Measurements from ENCODE around the gene BAIAP2L2.
A peak's percentile ranks its signal among the peaks of the same experiment; 100 is the strongest.

The BAIAP2L2 gene

DNA sequence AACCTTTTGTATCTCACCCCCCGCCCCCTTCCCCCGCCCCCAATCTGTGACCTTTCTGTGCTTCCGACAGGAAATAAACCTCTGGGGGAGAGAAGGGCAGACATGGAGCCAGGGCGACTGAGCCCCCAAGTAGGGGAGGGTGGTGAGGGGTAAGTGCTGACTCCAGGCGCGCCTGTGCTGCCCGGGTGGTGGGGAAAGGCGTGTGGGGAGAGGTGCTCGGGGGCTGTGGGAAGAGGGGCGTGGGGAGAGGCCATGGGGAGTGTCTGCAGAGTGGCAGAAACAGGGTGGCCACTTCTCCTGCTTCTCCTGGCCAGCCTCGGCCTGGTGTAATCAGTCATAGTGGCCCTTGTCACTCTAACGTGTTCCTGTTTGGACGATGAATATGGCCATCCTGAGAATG lies 34.5 kb downstream of the BAIAP2L2 start:
- Histone ChIP-seq H4K20me1 (no peaks in the 10 kb centered on the region), H3K9ac (no peak overlapping the region), H3K27me3 (peaks cover 18% of the 10 kb centered on the region), H3K4me2 (peak overlapping the region; percentile 40), H3K4me1 (peaks cover 93% of the 10 kb centered on the region), H3K36me3 (0 out of 2 replicates have a peak, but pooled peaks cover 3% of the 10 kb centered on the region), H3K4me3 (no peak overlapping the region), H3K9me3 (no peaks in the 10 kb centered on the region), H3K27ac (no peak overlapping the region; the same call in 1 of the 2 replicates)
- TF ChIP-seq Cebpa-rat (IDR thresholded peaks at IDR 0.05) = no peak

DNA sequence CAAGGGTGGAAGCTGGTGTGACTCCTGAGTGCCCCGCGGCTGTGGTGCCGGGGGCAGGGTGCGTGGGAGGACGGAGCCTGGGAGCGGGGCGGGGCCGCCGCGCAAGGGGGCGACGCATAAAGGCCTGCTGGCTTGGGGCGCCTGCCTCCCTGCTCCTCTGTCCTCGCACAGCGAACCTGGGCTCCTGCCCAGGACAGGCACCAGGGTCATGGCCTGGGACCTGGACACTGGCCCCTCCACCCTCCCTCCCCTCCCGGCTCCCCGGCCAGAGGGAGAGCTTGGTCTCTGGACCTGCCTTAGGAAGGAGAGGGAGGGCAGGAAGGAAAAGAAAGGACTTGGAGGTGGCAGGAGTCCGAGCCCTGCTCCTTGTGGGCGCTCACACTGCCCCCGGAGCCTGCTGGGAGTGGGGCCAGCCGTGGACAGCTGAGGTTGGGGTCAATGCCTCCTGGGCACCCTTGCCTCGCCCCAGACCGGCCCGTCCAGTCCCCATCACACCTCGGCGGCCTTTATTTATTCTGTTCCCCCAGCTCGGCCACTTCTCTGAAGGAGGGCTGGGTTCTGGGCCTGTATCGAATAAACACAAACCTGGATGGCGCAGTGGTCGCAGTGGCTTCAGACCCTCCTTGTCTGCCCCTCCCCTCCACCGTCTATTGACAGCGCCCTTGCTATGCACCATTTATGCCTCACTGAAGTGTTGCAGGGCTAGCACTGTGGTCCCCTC lies 35.2 kb downstream of the BAIAP2L2 start:
- H3K4me3 ChIP-seq = no peak overlapping the region
- H4K20me1 ChIP-seq = no peaks in the 10 kb centered on the region
- H3K27ac ChIP-seq = peak overlapping the region; percentile 60
- H3K4me2 ChIP-seq = peak overlapping the region; percentile 50
- peaks cover 11% of the 10 kb centered on the region for H3K27me3 ChIP-seq
- 0 out of 2 replicates have a peak, but pooled peaks cover 3% of the 10 kb centered on the region for H3K36me3 ChIP-seq
- H3K9me3 ChIP-seq = no peaks in the 10 kb centered on the region
- TF ChIP-seq Cebpa-rat (IDR thresholded peaks at IDR 0.05) = no peak
- H3K9ac ChIP-seq = peak overlapping the region; percentile 50; the same call in 1 of the 2 replicates
- peaks cover 93% of the 10 kb centered on the region for H3K4me1 ChIP-seq

DNA sequence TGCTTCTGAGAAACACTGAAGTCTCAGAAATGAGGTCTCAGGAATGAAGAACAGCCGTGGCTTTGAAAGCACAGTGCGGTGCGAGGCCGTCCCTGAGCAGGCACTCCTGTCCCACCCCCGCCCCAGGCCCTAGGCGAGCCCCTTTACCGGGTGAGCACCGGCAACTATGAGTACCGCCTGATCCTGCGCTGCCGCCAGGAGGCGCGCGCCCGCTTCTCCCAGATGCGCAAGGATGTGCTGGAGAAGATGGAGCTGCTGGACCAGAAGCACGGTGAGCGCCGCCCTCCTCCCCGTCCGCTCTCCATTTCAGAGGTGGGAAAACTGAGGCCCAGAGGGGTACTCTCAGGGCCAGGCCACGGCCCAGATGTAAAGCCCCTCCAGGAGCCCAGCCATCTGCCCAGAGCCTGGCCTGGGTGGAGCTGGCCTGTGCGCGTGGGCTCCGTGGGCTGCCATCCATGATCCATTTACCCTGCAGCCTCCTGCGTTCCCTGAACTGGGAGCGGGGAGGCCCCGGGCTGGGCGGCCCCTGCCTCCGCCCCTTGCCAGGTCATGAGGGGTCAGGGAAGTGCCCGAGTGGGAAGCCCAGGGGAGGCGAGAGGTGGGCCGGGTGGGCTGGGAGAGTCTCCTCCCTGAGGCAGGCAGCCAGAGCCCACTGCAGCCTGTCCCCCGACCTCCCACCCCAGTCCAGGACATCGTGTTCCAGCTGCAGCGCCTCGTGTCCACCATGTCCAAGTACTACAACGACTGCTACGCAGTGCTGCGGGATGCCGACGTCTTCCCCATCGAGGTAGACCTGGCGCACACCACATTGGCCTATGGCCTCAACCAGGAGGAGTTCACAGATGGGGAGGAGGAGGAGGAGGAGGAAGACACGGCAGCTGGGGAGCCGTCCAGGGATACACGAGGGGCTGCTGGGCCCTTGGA lies 36.0 kb downstream of the BAIAP2L2 start:
- H3K4me2 ChIP-seq = peak overlapping the region; percentile 98
- TF ChIP-seq Cebpa-rat (IDR thresholded peaks at IDR 0.05) = no peak

DNA sequence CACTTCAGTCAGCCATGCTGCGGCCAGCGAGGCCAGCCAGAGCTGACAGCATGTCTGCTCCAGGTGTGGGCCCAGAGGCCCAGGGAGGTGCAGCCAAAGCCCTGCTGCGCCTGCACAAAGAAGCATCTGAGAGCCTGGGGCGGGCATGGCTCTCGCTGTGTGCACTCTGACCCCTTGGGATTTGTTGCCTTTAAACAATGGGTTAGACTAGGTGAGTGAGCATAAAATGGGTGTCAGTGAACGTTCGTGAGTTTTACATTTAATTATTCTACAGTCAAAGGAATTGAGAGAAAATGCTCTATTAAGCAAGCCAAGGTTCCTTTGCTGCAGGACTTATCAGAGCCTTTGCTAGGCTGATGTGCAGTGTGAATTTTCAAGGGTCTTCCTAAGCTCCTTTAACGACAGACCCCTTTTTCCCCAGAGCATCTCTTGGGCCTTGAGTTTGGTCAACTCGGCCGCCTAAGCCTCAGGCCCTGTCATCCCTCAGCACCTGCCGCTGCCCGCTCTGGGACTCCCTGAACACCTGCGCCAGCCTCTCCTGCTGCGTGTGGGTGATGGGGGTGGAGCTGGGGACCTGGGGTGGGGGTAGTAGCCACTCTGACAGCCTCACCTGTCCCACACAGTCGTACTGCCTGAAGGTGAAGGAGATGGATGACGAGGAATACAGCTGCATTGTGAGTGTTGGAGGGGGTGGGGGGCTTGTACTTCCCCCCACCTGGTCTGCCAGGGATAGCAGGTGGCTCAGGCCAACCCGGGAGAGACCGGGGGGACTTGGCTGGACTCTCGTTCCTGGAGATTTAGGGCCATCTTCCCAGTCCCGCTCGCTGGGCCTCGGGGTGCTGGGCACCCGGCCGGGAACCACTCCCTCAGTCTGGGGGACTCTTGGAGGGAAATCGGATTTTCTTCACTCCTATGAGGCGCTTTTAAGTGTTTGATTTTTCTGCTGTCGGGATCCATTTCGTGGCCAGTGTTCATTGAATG lies 37.0 kb downstream of the BAIAP2L2 start:
- peaks cover 93% of the 10 kb centered on the region for H3K4me1 ChIP-seq
- H3K4me3 ChIP-seq = no peak overlapping the region
- H3K27ac ChIP-seq = peak overlapping the region; percentile 98; the same call in 1 of the 2 replicates
- H3K9ac ChIP-seq = peak overlapping the region; percentile 28; the same call in 1 of the 2 replicates
- H3K36me3 ChIP-seq = 0 out of 2 replicates have a peak, but pooled peaks cover 3% of the 10 kb centered on the region
- no peaks in the 10 kb centered on the region for H4K20me1 ChIP-seq
- no peaks in the 10 kb centered on the region for H3K27me3 ChIP-seq
- no peaks in the 10 kb centered on the region for H3K9me3 ChIP-seq
- H3K4me2 ChIP-seq = peak overlapping the region; percentile 98
- TF ChIP-seq Cebpa-rat (IDR thresholded peaks at IDR 0.05) = no peak

More for the DNA sequence above, 36.0 kb downstream of the BAIAP2L2 start:
- Histone ChIP-seq H3K27ac (peak overlapping the region; percentile 98), H3K4me3 (no peak overlapping the region), H4K20me1 (no peaks in the 10 kb centered on the region), H3K36me3 (0 out of 2 replicates have a peak, but pooled peaks cover 3% of the 10 kb centered on the region), H3K27me3 (peaks cover 3% of the 10 kb centered on the region), H3K9ac (peak overlapping the region; percentile 50; the same call in 1 of the 2 replicates), H3K4me1 (peaks cover 97% of the 10 kb centered on the region), H3K9me3 (no peaks in the 10 kb centered on the region)

DNA sequence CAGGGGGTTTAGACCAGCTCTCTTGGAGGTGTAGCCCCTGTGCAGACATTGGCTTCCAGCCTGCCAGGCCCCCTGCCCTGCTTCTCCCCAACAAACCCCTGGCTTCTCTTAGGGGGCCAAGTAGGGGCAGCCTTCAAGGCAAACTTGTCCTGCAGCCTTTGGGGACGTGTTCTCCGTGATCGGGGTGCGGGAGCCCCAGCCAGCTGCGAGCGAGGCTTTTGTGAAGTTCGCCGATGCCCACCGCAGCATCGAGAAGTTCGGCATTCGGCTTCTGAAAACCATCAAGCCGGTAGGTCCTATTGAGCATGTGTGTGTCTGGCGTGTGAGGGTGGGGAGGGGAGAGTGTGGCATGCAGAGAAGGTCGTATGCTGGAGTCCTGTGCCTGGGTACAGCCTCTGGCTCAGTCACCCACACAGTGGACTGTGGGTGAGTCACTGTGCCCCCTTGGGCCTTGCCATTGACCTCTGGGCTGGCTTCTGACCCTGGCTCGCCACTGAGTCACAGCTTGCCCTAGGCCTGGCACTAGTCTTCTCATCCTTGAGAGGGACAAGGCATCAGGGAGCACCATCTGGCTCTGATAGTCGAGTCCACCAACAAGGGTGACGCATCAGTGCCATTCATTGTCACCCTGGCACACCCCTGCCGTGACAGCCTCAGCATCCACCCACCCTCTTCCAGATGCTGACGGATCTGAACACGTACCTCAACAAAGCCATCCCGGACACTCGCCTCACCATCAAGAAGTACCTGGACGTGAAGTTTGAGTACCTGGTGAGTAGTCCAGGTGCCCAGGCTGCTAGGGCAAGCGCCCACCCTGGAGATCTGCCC lies 37.9 kb downstream of the BAIAP2L2 start:
- no peak for TF ChIP-seq Cebpa-rat (IDR thresholded peaks at IDR 0.05)
- Histone ChIP-seq H3K27ac (peak overlapping the region; percentile 98), H3K36me3 (0 out of 2 replicates have a peak, but pooled peaks cover 3% of the 10 kb centered on the region), H3K27me3 (no peaks in the 10 kb centered on the region), H3K4me3 (no peak overlapping the region), H3K4me1 (peaks cover 93% of the 10 kb centered on the region), H3K9me3 (no peaks in the 10 kb centered on the region), H3K9ac (peak overlapping the region; percentile 93; the same call in 1 of the 2 replicates), H4K20me1 (no peaks in the 10 kb centered on the region), H3K4me2 (peak overlapping the region; percentile 98)

DNA sequence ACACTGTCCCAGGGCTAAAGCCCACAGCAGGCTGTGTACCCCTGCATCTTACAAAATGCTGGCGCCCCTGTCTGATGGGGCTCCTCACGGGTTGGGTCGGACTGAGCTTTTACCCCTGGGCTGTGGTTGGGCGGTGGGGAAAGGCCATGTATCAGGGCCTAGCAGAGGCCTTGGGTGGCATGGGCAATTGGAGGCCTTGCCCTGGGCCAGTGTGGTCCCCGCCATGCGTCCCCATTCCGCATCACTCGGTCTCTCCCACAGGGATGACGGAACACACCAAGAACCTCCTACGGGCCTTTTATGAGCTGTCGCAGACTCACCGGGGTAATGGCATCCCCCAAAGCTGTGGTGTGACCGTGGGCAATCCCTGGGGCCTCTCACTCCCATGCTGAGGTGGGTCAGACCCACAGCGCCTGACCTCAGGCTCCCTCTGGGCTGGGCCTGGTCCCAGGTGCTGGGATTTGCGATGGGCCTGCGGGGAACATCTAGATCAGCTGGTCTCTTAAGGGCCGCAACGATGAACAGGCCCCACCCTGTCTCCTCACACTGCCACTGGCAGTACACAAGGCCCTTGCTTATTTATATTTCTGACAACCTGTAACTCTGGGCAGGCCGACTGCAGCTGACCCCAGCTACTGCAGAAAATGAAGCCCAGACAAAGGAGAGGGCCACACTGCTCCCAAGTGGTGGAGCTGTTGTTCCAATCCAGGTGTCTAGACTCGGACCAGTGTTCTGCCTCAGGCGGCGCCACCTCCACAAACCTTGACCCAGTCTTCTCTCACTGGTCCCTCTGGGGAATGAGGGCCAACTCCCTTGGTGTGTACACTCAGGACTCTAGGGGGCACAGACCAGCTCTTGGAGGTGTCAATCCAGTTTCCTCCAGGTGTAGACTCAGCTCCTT lies 38.8 kb downstream of the BAIAP2L2 start:
- Histone ChIP-seq H3K4me2 (peak overlapping the region; percentile 98), H4K20me1 (no peaks in the 10 kb centered on the region), H3K9me3 (no peaks in the 10 kb centered on the region)

DNA sequence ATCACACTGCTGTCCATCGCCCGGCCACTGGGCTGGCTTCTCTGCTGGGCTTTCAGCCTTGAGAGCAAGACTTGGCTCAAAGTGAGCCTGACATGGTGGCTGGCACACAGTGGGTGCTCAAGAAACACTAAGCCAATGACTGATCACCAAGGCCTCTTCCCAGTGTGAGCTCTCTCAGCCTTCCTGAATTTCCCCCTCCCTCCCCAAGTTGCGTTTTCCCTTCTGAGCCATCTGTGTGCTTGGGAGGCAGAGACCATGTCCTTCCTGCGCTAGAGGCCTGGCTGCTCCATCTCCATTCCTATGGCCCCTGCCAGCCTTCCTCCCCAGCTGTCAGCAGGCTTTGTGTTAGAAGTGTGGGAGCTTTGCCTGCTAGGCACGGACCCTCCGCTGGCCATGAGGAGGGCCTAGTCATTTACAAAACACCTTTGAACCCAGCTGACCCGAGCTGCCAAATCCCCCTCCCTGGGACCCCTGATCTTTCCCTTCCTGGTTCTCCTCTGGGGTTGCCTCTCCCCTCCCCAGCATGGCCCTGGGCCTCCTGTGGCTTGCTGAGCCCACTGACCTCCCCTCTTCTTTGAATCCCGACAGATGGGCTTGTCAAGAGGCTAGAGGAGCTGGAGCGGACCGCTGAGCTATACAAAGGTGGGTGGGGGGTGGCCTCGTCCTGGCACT lies 40.1 kb downstream of the BAIAP2L2 start:
- H3K4me2 ChIP-seq = peak overlapping the region; percentile 98
- no peaks in the 10 kb centered on the region for H4K20me1 ChIP-seq

More for the DNA sequence above, 38.8 kb downstream of the BAIAP2L2 start:
- Histone ChIP-seq H3K9ac (peak overlapping the region; percentile 93; the same call in 1 of the 2 replicates), H3K27ac (peak overlapping the region; percentile 98), H3K4me1 (peaks cover 93% of the 10 kb centered on the region), H3K4me3 (0 out of 2 replicates have a peak overlapping the region, but pooled peaks have one; percentile 29), H3K36me3 (0 out of 2 replicates have a peak, but pooled peaks cover 3% of the 10 kb centered on the region), H3K27me3 (no peaks in the 10 kb centered on the region)
- no peak for TF ChIP-seq Cebpa-rat (IDR thresholded peaks at IDR 0.05)

More for the DNA sequence above, 40.1 kb downstream of the BAIAP2L2 start:
- no peak for TF ChIP-seq Cebpa-rat (IDR thresholded peaks at IDR 0.05)
- Histone ChIP-seq H3K27me3 (no peaks in the 10 kb centered on the region), H3K9me3 (no peaks in the 10 kb centered on the region), H3K9ac (peak overlapping the region; percentile 93), H3K4me1 (peaks cover 93% of the 10 kb centered on the region), H3K4me3 (peak overlapping the region; percentile 70; the same call in 1 of the 2 replicates), H3K36me3 (peaks cover 9% of the 10 kb centered on the region; the same call in 1 of the 2 replicates), H3K27ac (peak overlapping the region; percentile 98)
